ENCODE measurements around the gene UHMK1.

The UHMK1 gene

DNA sequence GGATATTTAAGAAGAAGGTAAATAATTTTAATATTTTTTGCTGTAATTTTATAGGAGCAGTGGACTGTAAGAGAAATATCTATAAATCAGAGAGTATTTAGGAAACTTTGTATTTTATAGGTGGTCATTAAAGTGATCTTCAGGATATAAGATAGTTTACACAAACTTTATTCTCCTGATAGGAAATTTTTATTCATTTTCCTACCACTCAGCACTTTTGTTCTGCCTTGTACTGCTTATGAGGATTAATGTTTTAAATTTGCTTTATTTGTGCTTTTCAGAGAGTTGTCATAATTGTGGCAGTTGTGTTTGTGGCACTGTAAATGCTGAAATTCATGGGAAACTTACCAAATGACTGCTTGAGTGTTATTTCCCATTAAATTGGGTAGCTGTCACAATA, 29.7 kb downstream of the UHMK1 start:
- H3K4me3 ChIP-seq (ENCODE audit: control insufficient read depth, low read depth, low read length) = no peak overlapping the region
- TF ChIP-seq, protein P1, sequence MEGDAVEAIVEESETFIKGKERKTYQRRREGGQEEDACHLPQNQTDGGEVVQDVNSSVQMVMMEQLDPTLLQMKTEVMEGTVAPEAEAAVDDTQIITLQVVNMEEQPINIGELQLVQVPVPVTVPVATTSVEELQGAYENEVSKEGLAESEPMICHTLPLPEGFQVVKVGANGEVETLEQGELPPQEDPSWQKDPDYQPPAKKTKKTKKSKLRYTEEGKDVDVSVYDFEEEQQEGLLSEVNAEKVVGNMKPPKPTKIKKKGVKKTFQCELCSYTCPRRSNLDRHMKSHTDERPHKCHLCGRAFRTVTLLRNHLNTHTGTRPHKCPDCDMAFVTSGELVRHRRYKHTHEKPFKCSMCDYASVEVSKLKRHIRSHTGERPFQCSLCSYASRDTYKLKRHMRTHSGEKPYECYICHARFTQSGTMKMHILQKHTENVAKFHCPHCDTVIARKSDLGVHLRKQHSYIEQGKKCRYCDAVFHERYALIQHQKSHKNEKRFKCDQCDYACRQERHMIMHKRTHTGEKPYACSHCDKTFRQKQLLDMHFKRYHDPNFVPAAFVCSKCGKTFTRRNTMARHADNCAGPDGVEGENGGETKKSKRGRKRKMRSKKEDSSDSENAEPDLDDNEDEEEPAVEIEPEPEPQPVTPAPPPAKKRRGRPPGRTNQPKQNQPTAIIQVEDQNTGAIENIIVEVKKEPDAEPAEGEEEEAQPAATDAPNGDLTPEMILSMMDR (conservative IDR thresholded peaks at IDR 0.05; ENCODE audit: control insufficient read depth, insufficient read depth, low read depth, low read length) = no peak
- DNase-seq (ENCODE audit: low read depth) = no peak

GRCh38 chr1:162530307-162530987, 32.8 kb downstream of the UHMK1 start:
- DNase-seq (ENCODE audit: low read depth) = peak; percentile 10
- no peak overlapping the region for H3K4me3 ChIP-seq (ENCODE audit: control insufficient read depth, low read depth, low read length)

DNA sequence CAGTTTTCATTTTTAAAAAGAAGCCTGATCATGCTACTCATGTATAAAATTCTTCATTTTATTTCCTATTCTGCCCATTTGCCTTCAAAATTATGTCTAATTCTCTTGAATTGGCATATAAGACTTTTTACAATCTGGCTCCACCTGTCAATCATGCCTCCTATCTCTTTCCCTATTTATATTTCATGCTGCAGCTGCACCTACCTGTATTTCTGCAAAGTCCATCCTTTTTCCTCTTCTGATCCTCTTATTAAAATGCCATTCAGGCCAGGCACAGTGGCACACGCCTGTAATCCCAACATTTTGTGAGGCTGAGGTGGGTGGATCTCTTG, 33.3 kb downstream of the UHMK1 start:
- DNase-seq (ENCODE audit: low read depth) = no peak
- TF ChIP-seq, protein P1 (conservative IDR thresholded peaks at IDR 0.05; ENCODE audit: control insufficient read depth, insufficient read depth, low read depth, low read length) = no peak

More at GRCh38 chr1:162530307-162530987, 32.8 kb downstream of the UHMK1 start:
- TF ChIP-seq, protein P1 (conservative IDR thresholded peaks at IDR 0.05; ENCODE audit: control insufficient read depth, insufficient read depth, low read depth, low read length) = no peak

DNA sequence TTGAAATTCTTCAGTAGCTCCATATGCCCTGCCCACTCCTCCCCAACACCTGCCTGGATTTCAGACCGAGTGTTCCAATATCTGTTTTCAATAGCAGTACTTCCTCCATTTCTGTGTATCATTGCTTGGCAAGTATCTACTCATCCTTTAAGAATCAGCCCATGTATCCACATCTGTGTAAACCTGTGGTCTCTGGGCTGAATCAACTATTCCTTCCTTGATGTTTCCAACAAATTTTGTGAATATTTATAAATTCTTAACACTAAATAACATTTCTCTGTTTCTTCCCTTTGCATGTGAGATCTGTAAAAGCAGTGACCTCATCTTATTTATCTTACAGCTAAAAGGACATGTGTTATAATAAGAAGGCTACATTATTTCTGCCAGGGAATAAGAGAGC, 37.9 kb downstream of the UHMK1 start:
- peak; percentile 61 for DNase-seq (ENCODE audit: low read depth)
- no peak overlapping the region for H3K4me3 ChIP-seq (ENCODE audit: control insufficient read depth, low read depth, low read length)
- TF ChIP-seq, protein P1 (conservative IDR thresholded peaks at IDR 0.05; ENCODE audit: control insufficient read depth, insufficient read depth, low read depth, low read length) = no peak

More for the DNA sequence above, 33.3 kb downstream of the UHMK1 start:
- no peak overlapping the region for H3K4me3 ChIP-seq (ENCODE audit: control insufficient read depth, low read depth, low read length)

DNA sequence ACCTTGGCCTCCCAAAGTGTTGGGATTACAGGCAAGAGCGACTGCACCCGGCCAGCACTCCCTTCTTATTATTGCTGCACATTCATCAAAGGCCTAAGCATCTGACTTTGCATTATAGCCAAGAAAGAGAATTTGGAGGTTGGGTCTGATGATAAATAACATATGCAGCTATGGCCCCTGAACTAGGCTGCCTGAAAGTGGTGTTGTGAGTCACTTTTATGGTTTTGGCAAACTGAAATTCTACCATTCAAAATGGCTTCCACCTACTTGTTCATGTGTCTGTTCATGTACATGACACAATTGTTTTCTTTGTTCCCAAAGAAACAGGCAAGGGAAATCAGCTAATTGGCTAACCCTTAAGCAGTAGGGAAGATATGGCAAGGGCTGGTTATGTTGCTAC, 38.9 kb downstream of the UHMK1 start:
- no peak overlapping the region for H3K4me3 ChIP-seq (ENCODE audit: control insufficient read depth, low read depth, low read length)
- TF ChIP-seq, protein P1 (conservative IDR thresholded peaks at IDR 0.05; ENCODE audit: control insufficient read depth, insufficient read depth, low read depth, low read length) = no peak
- DNase-seq (ENCODE audit: low read depth) = peak; percentile 95

- TF ChIP-seq, protein P1 (conservative IDR thresholded peaks at IDR 0.05; ENCODE audit: control insufficient read depth, insufficient read depth, low read depth, low read length) = no peak
- no peak overlapping the region for H3K4me3 ChIP-seq (ENCODE audit: control insufficient read depth, low read depth, low read length)
- no peak for DNase-seq (ENCODE audit: low read depth)
Observed at GRCh38 chr1:162537216-162537615, 39.6 kb downstream of the UHMK1 start.

Data from fibroblast of mammary gland (primary cell).